OCI-LY7 (cell line): ENCODE results near the gene HPCAL4. TPM values are rescaled to one million over a fixed set of nuclear protein-coding genes. Genes with fewer than 3 reads are reported as not detected.

Experiments
- BruUV-seq: library from RNA; stranded (reverse); fragments of 400-500 nt; replicated peaks from 2 replicates; lab custom pipeline; 2021; lab: Mats Ljungman, UMichigan
- CTCF ChIA-PET: fragments of 300-600 bp; sonication (Branson Sonifier 250); formaldehyde crosslinking; loops from one replicate; lab custom pipeline; 2022; ENCODE audit warnings: antibody characterized with exemption; ENCODE audit not compliant: unreplicated experiment; lab: Charles Lee
- POLR2A ChIA-PET: fragments of 300-600 bp; sonication (Branson Sonifier 250); formaldehyde crosslinking; loops from one replicate; lab custom pipeline; 2022; ENCODE audit warnings: antibody characterized with exemption; lab: Charles Lee
- DNase-seq: peaks from one replicate; pipeline ENCODE4 v3.0.0-alpha.2; 2015; ENCODE audit warnings: low spot score
- H2AFZ ChIP-seq: fragments of 200-600 bp; sonication (generic), shearing (Covaris generic); 2 replicates; pipeline ENCODE4 v1.6.1; 2014; ENCODE audit warnings: mild to moderate bottlenecking, antibody characterized with exemption, low read length, moderate library complexity
- H3K27ac ChIP-seq: fragments of 200-600 bp; sonication (generic); 2 replicates; pipeline ENCODE4 v1.5.1; 2014; ENCODE audit warnings: mixed run types, low read depth, mild to moderate bottlenecking, moderate library complexity, low read length, inconsistent platforms; ENCODE audit not compliant: poor library complexity, severe bottlenecking
- H3K36me3 ChIP-seq: fragments of 200-600 bp; sonication (generic); 2 replicates; pipeline ENCODE4 v1.6.1; 2014; ENCODE audit warnings: mild to moderate bottlenecking, antibody characterized with exemption, low read length, moderate library complexity, mixed read lengths; ENCODE audit not compliant: insufficient read depth
- H3K4me1 ChIP-seq: fragments of 200-600 bp; sonication (generic); 2 replicates; pipeline ENCODE4 v1.5.1; 2014; ENCODE audit warnings: mild to moderate bottlenecking, low read length; ENCODE audit not compliant: insufficient read depth, poor library complexity, severe bottlenecking
- H3K4me2 ChIP-seq: fragments of 200-600 bp; sonication (generic); 2 replicates; pipeline ENCODE4 v1.6.1; 2014; ENCODE audit warnings: mild to moderate bottlenecking, low read length
- H3K4me3 ChIP-seq: fragments of 200-600 bp; sonication (generic); 2 replicates; pipeline ENCODE4 v1.5.1; 2014; ENCODE audit warnings: mild to moderate bottlenecking, low read depth, low read length; ENCODE audit not compliant: poor library complexity, severe bottlenecking
- H3K79me2 ChIP-seq: fragments of 200-600 bp; sonication (generic); 2 replicates; pipeline ENCODE4 v1.6.1; 2016; ENCODE audit warnings: low read depth, mild to moderate bottlenecking, low read length, moderate library complexity, mixed read lengths; ENCODE audit not compliant: insufficient read depth
- H3K9me2 ChIP-seq: fragments of 200-600 bp; sonication (generic); 2 replicates; pipeline ENCODE4 v1.6.1; 2016; ENCODE audit warnings: mild to moderate bottlenecking, low read length, mixed read lengths; ENCODE audit not compliant: insufficient read depth
- H3K9me3 ChIP-seq: fragments of 200-600 bp; sonication (generic); 2 replicates; pipeline ENCODE4 v1.6.1; 2014; ENCODE audit warnings: mild to moderate bottlenecking, mixed run types, low read length, mixed read lengths
- H4K20me1 ChIP-seq: fragments of 200-600 bp; sonication (generic); 2 replicates; pipeline ENCODE4 v1.6.1; 2014; ENCODE audit warnings: mild to moderate bottlenecking, antibody characterized with exemption, low read length, moderate library complexity, mixed read lengths; ENCODE audit not compliant: insufficient read depth
- CTCF ChIP-seq: fragments of 200-600 bp; sonication (generic); conservative IDR thresholded peaks from 2 replicates; pipeline ENCODE4 v1.5.1; 2014; ENCODE audit warnings: mild to moderate bottlenecking, antibody characterized with exemption, low read length, moderate library complexity, mixed read lengths
- EZH2phosphoT487 ChIP-seq: fragments of 200-600 bp; sonication (generic); IDR thresholded peaks from 2 replicates; pipeline ENCODE4 v1.6.1; 2018; ENCODE audit warnings: low read depth, borderline replicate concordance, mild to moderate bottlenecking, mixed run types, antibody characterized with exemption, low read length, moderate library complexity, mixed read lengths
- intact Hi-C: fragments of 100-400 bp; cut with micrococcal nuclease; formaldehyde crosslinking; loops from one replicate; pipeline ENCODE4 v1.10.0; 2022; ENCODE audit not compliant: unreplicated experiment
- total RNA-seq, 2 experiments: library from RNA; depleted of rRNA in 1 of 2; stranded (reverse); fragments of >200 nt in 1 of 2; shearing (Covaris generic) in 1 of 2; gene quantifications; 2 replicates each; pipeline ENCODE4 v1.2.3, GENCODE V29; 2014 to 2022

Gene HPCAL4
- total RNA-seq, 2 experiments from 2014 or later, result not detected

GRCh38 chr1:39635205-39635870 is 55.9 kb downstream of the HPCAL4 start:
- H3K4me2 ChIP-seq, result no peak overlapping the region
- no peaks in the 10 kb centered on the region for H3K9me2 ChIP-seq
- H3K4me1 ChIP-seq, result no peaks in the 10 kb centered on the region
- H3K4me3 ChIP-seq, result no peak overlapping the region
- intact Hi-C loops, result no loop called here
- H3K79me2 ChIP-seq, result no peaks in the 10 kb centered on the region
- no peaks in the 10 kb centered on the region for H3K9me3 ChIP-seq
- no peak overlapping the region for H2AFZ ChIP-seq
- H3K36me3 ChIP-seq, result no peaks in the 10 kb centered on the region
- no peak overlapping the region for H3K27ac ChIP-seq
- CTCF ChIA-PET, result no interaction called here
- no TSS peak for BruUV-seq
- no peak for DNase-seq
- TF ChIP-seq CTCF (no peak), EZH2phosphoT487 (no peak)
- POLR2A ChIA-PET, result no interaction called here
- no peaks in the 10 kb centered on the region for H4K20me1 ChIP-seq

- TF ChIP-seq CTCF, result no peak
- no peak for TF ChIP-seq EZH2phosphoT487
- H3K9me3 ChIP-seq, result no peaks in the 10 kb centered on the region
- intact Hi-C loops, result no loop called here
- H3K27ac ChIP-seq, result no peak overlapping the region
- no peaks in the 10 kb centered on the region for H3K79me2 ChIP-seq
- H3K36me3 ChIP-seq, result no peaks in the 10 kb centered on the region
- ChIA-PET CTCF (no interaction called here), POLR2A (no interaction called here)
- H3K4me2 ChIP-seq, result no peak overlapping the region
- H3K4me1 ChIP-seq, result no peaks in the 10 kb centered on the region
- no peak overlapping the region for H3K4me3 ChIP-seq
- H4K20me1 ChIP-seq, result no peaks in the 10 kb centered on the region
- no peak overlapping the region for H2AFZ ChIP-seq
- BruUV-seq, result no TSS peak
- H3K9me2 ChIP-seq, result no peaks in the 10 kb centered on the region
- DNase-seq, result no peak
Measured at GRCh38 chr1:39633422-39633821, 57.8 kb downstream of the HPCAL4 start.

GRCh38 chr1:39632682-39633417 is 58.4 kb downstream of the HPCAL4 start:
- Histone ChIP-seq H3K79me2 (no peaks in the 10 kb centered on the region), H3K4me3 (no peak overlapping the region), H3K27ac (no peak overlapping the region), H2AFZ (no peak overlapping the region), H3K4me1 (no peaks in the 10 kb centered on the region), H3K9me3 (no peaks in the 10 kb centered on the region), H4K20me1 (no peaks in the 10 kb centered on the region), H3K9me2 (no peaks in the 10 kb centered on the region), H3K36me3 (no peaks in the 10 kb centered on the region), H3K4me2 (no peak overlapping the region)
- POLR2A ChIA-PET, result no interaction called here
- CTCF ChIA-PET, result no interaction called here
- DNase-seq, result no peak
- BruUV-seq, result no TSS peak
- TF ChIP-seq CTCF (no peak), EZH2phosphoT487 (no peak)
- intact Hi-C loops, result no loop called here
